Hepatocyte (in vitro differentiated cells): ENCODE data around the gene HSPA9. TPM values are rescaled to one million over a fixed set of nuclear protein-coding genes. Genes with fewer than 3 reads are reported as not detected.
A peak's percentile ranks its signal among the peaks of the same experiment; 100 is the strongest.

Experiments
- DNase-seq: peaks from one replicate; pipeline ENCODE4 v3.0.0-alpha.2; 2016; ENCODE audit warnings: low spot score
- H2AFZ ChIP-seq: fragments of 200-600 bp; sonication (generic); 2 replicates; pipeline ENCODE4 v1.6.0; 2016; ENCODE audit warnings: antibody characterized with exemption, mild to moderate bottlenecking
- H3K27ac ChIP-seq: fragments of 200-600 bp; sonication (generic); 2 replicates; pipeline ENCODE4 v1.5.1; 2016; ENCODE audit warnings: mild to moderate bottlenecking
- H3K27me3 ChIP-seq: fragments of 200-600 bp; sonication (generic); 2 replicates; pipeline ENCODE4 v1.6.1; 2016
- H3K36me3 ChIP-seq: fragments of 200-600 bp; sonication (generic); replicated peaks from 2 replicates; pipeline ENCODE4 v1.5.1; 2016; ENCODE audit warnings: low read depth; ENCODE audit not compliant: insufficient read depth
- H3K4me1 ChIP-seq: fragments of 200-600 bp; sonication (generic); 2 replicates; pipeline ENCODE4 v1.5.1; 2016; ENCODE audit warnings: mild to moderate bottlenecking, moderate library complexity; ENCODE audit not compliant: insufficient read depth
- H3K4me2 ChIP-seq: fragments of 200-600 bp; sonication (generic); 2 replicates; pipeline ENCODE4 v1.6.0; 2016
- H3K4me3 ChIP-seq: fragments of 200-600 bp; sonication (generic); 2 replicates; pipeline ENCODE4 v1.5.1; 2016; ENCODE audit warnings: mild to moderate bottlenecking
- H3K79me2 ChIP-seq: fragments of 200-600 bp; sonication (generic); 2 replicates; pipeline ENCODE4 v1.6.0; 2017; ENCODE audit warnings: mild to moderate bottlenecking
- H3K9me2 ChIP-seq: fragments of 200-600 bp; sonication (generic); replicated peaks from 2 replicates; pipeline ENCODE4 v1.6.0; 2017; ENCODE audit warnings: mild to moderate bottlenecking; ENCODE audit not compliant: insufficient read depth
- H3K9me3 ChIP-seq: fragments of 200-600 bp; sonication (generic); 2 replicates; pipeline ENCODE4 v1.5.1; 2016; ENCODE audit warnings: low read depth, mild to moderate bottlenecking
- H4K20me1 ChIP-seq: fragments of 200-600 bp; sonication (generic); 2 replicates; pipeline ENCODE4 v1.6.0; 2016; ENCODE audit warnings: mild to moderate bottlenecking; ENCODE audit not compliant: insufficient read depth, poor library complexity, severe bottlenecking
- EZH2 ChIP-seq: fragments of 200-600 bp; sonication (generic); IDR thresholded peaks from 2 replicates; pipeline ENCODE4 v1.6.1; 2016; ENCODE audit warnings: antibody characterized with exemption, mild to moderate bottlenecking, borderline replicate concordance
- EZH2phosphoT487 ChIP-seq: fragments of 200-600 bp; sonication (generic); IDR thresholded peaks from one replicate; pipeline ENCODE4 v1.6.1; 2018; ENCODE audit warnings: antibody characterized with exemption, mild to moderate bottlenecking, low read depth, moderate library complexity; ENCODE audit not compliant: unreplicated experiment, severe bottlenecking
- WGBS: methylation state at CpG from one replicate; pipeline ENCODE4 v1.1.6; 2016; ENCODE audit warnings: low lambda C conversion rate; ENCODE audit errors: missing lambda C conversion rate; 5-methylcytosine and 5-hydroxymethylcytosine counted together
- polyA plus RNA-seq: library from polyadenylated mRNA; unstranded; fragments of >200 nt; fragmentation: Nextera tagmentation; extraction: Ambion mirVana; gene quantifications from 2 replicates; pipeline ENCODE4 v1.2.1, GENCODE V29; 2016
- total RNA-seq: library from RNA; depleted of rRNA; stranded (reverse); fragments of >200 nt; gene quantifications from 2 replicates; pipeline ENCODE4 v1.2.3, GENCODE V29; 2014
- TF ChIP-seq, protein P1 (sequence below): fragments of 200-600 bp; sonication (generic); IDR thresholded peaks from 2 replicates; pipeline ENCODE4 v1.5.1; 2016; ENCODE audit warnings: antibody characterized with exemption, mild to moderate bottlenecking; ENCODE audit not compliant: poor library complexity

Gene HSPA9
- total and polyA plus RNA-seq, 2 experiments from 2014 or later: 211 to 383 TPM

DNA sequence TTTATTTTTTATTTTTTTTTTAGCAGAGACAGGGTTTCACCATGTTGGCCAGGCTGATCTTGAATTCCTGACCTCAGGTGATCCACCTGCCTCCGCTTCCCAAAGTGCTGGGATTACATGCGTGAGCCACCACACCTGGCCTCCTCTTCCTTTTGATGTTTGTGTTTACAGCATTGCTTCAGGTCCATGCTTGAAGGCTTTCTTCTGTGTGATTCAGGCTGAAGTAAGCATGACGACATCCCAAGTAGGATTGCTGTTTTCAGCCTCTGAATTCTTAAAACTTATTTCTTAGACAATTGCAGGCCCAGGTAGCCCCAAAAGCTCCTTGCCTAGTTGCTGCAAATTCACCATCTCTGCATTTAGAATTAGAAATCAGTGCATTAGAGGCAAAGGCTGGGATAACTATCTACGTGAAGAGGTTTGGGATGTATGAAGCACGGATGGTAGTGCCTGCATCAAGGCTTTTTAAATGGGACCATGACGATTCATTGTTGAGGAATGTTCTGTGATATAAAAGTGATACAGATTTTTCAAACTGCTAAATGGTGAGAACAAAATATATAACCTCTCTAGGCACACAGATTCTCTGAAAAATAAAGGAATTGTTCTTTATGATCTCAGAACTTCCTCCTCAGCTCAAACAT lies 29.2 kb downstream of the HSPA9 start:
- no peak for DNase-seq
- H2AFZ ChIP-seq: no peak overlapping the region

DNA sequence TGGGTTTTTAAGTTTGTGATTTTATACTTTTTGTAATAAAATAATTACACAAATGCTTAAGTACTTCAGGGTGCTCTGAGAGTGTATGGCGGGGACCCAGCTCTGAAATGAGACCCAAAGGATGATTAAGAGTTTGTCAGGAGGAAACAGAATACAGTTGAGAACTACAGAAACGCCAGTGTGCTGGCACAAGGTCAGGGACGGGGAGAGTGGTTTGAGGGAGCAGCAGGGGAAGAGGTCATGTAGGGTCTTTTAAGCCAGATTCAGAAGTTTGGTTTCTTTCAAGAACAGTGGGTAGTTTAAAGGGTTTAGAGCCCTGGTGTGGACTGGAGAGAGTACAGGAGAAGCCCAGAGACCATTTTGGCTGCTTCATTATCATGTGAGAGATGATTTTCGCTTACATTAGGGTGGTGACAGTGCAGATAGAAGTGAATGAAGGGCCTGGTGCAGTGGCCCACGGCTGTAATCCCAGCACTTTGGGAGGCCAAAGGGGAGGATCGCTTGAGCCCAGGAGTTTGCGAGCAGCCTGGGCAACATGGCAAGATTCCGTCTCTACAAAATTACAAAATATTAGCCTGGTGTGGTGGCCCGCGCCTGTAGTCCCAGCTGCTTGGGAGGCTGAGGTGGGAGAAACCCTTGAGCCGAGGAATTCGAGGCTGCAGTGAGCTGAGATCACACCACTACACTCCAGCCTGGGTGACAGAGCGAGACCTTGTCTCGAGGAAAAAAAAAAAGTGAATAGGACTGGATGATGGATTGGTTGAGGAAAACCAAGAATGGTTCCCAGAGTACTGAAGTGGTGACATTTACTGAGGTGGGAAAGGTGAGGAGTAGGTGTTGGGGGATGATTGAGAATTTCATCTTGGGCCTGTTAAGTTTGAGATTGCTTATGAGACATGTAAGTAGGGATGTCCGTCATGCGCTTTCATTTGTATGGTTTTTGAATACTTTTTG lies 30.7 kb downstream of the HSPA9 start:
- H3K4me2 ChIP-seq: peak overlapping the region; percentile 92
- peak overlapping the region; percentile 35 for H3K4me3 ChIP-seq
- H3K27me3 ChIP-seq: no peaks in the 10 kb centered on the region
- H4K20me1 ChIP-seq: peaks cover 25% of the 10 kb centered on the region
- peaks cover 36% of the 10 kb centered on the region for H3K4me1 ChIP-seq
- WGBS: 62% methylated on average over 16 of the region's 16 CpGs
- H2AFZ ChIP-seq: no peak overlapping the region
- H3K36me3 ChIP-seq: no peaks in the 10 kb centered on the region
- H3K9me3 ChIP-seq: no peaks in the 10 kb centered on the region
- peaks cover 90% of the 10 kb centered on the region for H3K79me2 ChIP-seq
- peak; percentile 23 for DNase-seq
- TF ChIP-seq, protein P1, sequence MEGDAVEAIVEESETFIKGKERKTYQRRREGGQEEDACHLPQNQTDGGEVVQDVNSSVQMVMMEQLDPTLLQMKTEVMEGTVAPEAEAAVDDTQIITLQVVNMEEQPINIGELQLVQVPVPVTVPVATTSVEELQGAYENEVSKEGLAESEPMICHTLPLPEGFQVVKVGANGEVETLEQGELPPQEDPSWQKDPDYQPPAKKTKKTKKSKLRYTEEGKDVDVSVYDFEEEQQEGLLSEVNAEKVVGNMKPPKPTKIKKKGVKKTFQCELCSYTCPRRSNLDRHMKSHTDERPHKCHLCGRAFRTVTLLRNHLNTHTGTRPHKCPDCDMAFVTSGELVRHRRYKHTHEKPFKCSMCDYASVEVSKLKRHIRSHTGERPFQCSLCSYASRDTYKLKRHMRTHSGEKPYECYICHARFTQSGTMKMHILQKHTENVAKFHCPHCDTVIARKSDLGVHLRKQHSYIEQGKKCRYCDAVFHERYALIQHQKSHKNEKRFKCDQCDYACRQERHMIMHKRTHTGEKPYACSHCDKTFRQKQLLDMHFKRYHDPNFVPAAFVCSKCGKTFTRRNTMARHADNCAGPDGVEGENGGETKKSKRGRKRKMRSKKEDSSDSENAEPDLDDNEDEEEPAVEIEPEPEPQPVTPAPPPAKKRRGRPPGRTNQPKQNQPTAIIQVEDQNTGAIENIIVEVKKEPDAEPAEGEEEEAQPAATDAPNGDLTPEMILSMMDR: no peak
- TF ChIP-seq EZH2phosphoT487 (no peak), EZH2 (no peak)
- H3K27ac ChIP-seq: peak overlapping the region; percentile 96
- no peaks in the 10 kb centered on the region for H3K9me2 ChIP-seq

More for the DNA sequence above, 29.2 kb downstream of the HSPA9 start:
- Histone ChIP-seq H3K36me3 (no peaks in the 10 kb centered on the region), H3K4me3 (no peak overlapping the region), H3K79me2 (peaks cover 80% of the 10 kb centered on the region), H3K27me3 (no peaks in the 10 kb centered on the region), H4K20me1 (peaks cover 9% of the 10 kb centered on the region), H3K27ac (no peak overlapping the region), H3K9me2 (no peaks in the 10 kb centered on the region), H3K9me3 (no peaks in the 10 kb centered on the region), H3K4me1 (peaks cover 28% of the 10 kb centered on the region), H3K4me2 (peak overlapping the region; percentile 92)
- 93% methylated on average over 6 of the region's 6 CpGs for WGBS
- TF ChIP-seq, protein P1: no peak
- TF ChIP-seq EZH2phosphoT487 (no peak), EZH2 (no peak)

DNA sequence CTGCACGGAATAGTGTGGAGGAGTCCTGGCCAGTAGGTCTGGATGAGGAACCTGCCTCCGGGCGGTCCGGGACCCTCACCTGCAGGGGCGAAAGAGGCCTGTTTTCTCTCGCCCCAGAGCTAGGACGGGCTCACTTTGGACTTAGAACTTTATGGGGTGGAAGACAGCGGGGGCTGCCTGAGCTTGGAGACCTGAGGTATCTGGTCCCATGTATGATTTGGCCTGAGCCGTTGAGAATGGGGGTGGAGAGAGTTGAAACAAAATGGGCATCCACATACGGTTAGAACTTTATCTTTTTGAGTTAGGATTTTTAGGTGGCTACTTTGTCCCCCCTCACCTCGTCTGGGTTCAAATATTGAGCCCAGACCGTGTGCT lies 31.5 kb downstream of the HSPA9 start:
- Histone ChIP-seq H4K20me1 (peaks cover 33% of the 10 kb centered on the region), H3K9me3 (no peaks in the 10 kb centered on the region), H3K9me2 (no peaks in the 10 kb centered on the region), H3K4me1 (peaks cover 36% of the 10 kb centered on the region), H3K4me3 (peak overlapping the region; percentile 35), H3K27me3 (no peaks in the 10 kb centered on the region), H3K79me2 (peaks cover 90% of the 10 kb centered on the region), H3K36me3 (no peaks in the 10 kb centered on the region), H3K4me2 (peak overlapping the region; percentile 92), H2AFZ (peak overlapping the region; percentile 20), H3K27ac (peak overlapping the region; percentile 96)
- WGBS: 0% methylated on average over 12 of the region's 12 CpGs
- no peak for DNase-seq
- no peak for TF ChIP-seq EZH2phosphoT487
- TF ChIP-seq, protein P1: no peak
- TF ChIP-seq EZH2: no peak
